ENCODE results near the gene ZNF195.
"Not testable (repeated sequence)": the region's sequence is repeated elsewhere in the genome, so short reads cannot be mapped to it uniquely, and the experiment has no call there.

Gene ZNF195

DNA sequence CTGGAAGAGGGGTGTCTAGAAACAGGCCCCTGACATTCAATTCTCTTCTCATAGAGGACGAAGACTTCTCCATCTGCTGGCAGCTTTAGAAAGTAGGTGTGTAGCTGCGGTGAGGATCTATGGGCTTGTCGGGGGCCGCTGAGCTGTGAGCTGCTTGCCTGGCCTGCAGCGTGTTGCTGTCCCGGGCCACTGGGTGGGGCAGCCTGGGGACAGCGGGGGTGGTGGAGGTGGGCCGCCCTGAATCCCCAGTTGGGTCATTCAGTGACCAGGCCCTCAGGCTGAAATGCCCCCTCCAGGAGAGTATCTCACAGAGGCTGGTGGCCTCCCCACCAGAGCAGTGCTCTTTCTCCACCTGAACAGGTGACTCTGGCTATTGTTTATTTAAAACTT lies 23.9 kb upstream of the ZNF195 start:
- in situ Hi-C loops (cut with MboI; ENCODE audit: low sequenced_read_pairs): not testable (repeated sequence)

DNA sequence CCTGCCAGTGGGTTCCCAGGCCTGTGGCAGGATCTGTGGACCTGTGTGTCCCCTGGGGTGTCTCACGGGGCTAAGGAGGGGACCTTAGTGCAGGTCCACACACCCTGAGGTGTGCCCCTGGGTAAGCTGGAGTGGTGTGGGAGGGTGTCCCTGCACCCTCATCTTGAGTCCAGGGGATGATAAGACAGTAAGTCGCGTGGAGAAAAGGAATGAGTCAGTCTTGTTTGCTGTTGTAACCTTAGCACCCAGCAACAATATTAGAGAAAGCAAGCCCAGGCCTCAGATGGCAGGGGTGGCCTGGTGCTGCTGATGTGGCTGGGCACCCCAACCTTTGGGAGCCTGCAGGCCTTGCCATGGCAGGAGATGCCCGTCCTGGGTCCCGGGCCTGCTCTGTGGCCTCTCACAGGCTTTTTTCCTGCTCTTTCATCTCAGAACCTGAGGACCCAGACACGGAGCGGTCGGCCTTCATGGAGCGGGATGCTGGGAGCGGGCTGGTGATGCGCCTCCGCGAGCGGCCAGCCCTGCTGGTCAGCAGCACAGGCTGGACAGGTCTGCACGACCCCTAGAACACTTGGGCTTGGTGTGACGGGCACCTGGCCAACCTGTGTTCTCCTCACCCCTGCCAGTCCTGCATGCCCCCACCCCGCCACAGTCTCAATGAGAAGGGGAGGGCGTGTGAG lies 23.4 kb upstream of the ZNF195 start:
- in situ Hi-C loops (cut with MboI; ENCODE audit: low sequenced_read_pairs): not testable (repeated sequence)

DNA sequence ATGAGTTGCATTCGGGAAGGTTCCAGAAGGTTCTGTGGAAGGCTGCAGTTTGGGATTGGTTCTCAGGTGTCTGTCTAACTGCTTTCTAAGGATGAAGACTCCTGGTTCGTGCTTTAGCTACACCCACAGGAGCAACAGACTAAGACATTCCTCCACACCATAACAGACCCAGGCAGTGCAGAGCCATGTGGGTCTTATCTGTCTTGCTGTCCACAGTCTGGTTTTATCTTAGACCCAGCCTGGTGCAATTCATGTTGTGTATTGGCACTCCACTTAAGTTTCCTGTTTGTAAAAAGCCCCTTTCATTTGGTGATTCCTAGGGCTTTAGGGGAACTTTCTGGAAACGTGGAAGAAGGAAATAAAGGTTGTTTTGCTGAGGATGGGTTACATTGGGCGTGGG lies 22.1 kb upstream of the ZNF195 start:
- in situ Hi-C loops (cut with MboI; ENCODE audit: low sequenced_read_pairs): not testable (repeated sequence)

DNA sequence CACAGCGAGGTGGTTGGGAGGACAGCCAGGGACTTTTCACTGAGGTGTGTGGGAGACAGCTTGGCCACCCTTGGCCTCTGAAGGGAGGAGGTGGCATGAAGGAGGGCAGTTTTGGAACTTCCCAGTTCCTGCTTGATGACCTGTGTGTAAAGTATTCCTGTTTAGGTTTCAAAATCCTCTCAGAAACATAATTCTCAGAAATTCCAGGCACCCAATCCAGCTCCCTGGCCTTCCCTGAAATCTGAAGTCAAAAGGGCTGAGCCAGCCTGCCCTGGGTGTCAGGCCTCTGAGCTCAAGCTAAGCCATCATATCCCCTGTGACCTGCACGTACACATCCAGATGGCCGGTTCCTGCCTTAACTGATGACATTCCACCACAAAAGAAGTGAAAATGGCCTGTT lies 19.6 kb upstream of the ZNF195 start:
- in situ Hi-C loops (cut with MboI; ENCODE audit: low sequenced_read_pairs): not testable (repeated sequence)

DNA sequence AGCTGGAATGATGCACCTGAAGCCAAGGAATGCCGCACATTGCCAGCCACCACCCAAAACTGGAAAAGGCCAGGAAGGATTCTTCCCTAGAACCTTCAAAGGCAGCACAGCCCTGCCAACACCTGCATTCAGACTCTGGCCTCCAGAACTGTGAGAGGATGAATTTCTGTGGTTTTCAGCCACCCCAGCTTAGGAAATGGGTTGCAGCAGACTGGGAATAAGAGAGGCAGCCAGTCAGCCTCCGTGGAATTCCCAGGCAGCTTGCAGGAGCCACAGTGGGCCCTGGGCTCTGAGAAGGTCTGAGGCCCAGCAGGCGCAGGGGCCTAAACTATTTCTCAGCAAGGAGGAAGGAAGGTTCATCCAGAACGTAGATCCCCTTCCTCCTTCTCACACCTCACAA lies 19.2 kb upstream of the ZNF195 start:
- in situ Hi-C loops (cut with MboI; ENCODE audit: low sequenced_read_pairs): not testable (repeated sequence)

DNA sequence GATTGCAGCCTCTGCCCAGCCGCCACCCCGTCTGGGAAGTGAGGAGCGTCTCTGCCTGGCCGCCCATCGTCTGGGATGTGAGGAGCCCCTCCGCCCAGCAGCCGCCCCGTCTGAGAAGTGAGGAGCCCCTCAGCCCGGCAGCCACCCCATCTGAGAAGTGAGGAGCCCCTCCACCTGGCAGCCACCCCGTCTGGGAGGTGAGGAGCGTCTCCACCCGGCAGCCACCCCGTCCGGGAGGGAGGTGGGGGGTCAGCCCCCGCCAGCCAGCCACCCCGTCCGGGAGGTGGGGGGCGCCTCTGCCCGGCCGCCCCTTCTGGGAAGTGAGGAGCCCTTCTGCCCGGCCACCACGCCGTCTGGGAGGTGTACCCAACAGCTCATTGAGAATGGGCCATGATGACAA lies 18.3 kb upstream of the ZNF195 start:
- in situ Hi-C loops (cut with MboI; ENCODE audit: low sequenced_read_pairs): not testable (repeated sequence)

DNA sequence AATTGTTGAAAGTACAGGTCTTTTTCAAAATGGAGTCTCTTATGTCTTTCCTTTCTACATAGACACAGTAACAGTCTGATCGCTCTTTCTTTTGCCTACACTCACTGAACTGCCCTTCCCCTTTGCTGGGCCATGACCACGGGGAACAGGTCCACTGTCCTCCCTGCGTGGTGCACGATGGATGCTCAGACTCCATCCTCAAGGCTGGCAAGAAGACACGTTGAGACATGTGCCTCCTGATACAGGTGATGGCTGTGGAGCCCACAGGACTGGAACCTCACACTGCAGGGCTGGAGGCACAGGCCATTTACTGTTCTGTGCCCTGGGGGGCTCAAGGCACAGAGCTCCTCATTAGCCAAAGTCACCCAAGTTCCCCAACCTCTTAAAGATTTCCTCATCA lies 16.5 kb upstream of the ZNF195 start:
- in situ Hi-C loops (cut with MboI; ENCODE audit: low sequenced_read_pairs): not testable (repeated sequence)

DNA sequence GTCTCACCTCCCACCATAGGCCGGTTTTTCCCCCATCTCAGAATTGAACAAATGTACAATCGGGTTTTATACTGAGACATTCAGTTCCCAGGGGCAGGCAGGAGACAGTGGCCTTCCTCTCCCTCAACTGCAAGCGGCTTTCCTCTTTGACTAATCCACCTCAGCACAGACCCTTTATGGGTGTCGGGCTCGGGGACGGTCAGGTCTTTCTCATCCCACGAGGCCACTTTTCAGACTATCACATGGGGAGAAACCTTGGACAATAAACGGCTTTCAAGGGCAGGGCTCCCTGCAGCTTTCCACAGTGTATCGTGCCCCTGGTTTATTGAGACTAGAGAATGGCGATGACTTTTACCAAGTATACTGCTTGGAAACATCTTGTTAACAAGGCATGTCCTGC lies 16.0 kb upstream of the ZNF195 start:
- in situ Hi-C loops (cut with MboI; ENCODE audit: low sequenced_read_pairs): not testable (repeated sequence)

DNA sequence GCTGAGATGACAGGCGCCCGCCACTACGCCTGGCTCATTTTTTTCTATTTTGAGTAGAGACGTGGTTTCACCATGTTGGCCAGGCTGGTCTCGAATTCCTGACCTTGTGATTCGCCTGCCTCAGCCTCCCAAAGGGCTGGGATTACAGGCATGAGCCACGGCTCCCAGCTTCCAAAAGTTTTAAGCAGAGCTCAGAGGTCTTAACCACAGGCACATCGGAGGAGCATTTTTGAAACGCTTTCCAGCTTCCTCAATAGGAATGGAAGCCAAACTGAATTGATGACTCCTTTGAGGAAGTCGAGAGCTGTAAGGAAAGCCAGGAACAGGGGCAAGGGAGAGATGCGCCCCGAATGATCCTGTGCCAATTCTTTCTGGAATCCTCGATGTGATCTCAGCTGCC lies 14.5 kb upstream of the ZNF195 start:
- in situ Hi-C loops (cut with MboI; ENCODE audit: low sequenced_read_pairs): not testable (repeated sequence)

DNA sequence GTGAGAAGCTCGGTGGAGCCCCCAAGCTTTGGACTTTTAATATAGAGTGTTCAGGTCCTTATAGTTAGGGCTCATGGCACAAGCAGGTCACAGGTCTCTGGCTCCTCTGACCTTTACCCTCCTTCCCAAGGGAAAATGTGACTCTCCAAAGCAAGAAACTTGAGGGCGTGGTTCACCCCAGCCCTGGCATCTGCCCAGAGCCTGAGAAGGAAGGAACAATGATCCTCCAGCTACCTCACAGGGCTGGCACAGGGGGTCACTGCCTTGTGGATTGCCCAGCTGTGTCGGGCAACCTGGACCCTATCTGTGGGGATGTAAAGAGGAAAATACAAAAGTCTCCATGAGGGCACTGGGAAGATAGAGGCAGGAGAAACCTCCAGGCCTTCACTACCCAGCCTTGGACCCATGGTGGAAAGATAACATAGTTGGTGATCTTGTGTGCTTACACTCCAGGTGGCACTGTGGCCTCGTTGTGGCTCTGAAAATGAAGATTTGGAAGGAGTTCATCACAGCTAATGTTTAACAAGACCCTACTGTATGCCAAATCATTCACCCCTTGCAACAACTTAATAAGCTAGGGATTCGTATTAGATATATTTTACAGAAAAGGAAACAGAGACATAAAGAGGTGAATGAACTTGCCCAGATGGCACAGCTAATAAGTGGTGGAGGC lies 3.8 kb upstream of the ZNF195 start:
- in situ Hi-C loops (cut with MboI; ENCODE audit: low sequenced_read_pairs): no loop called here

DNA sequence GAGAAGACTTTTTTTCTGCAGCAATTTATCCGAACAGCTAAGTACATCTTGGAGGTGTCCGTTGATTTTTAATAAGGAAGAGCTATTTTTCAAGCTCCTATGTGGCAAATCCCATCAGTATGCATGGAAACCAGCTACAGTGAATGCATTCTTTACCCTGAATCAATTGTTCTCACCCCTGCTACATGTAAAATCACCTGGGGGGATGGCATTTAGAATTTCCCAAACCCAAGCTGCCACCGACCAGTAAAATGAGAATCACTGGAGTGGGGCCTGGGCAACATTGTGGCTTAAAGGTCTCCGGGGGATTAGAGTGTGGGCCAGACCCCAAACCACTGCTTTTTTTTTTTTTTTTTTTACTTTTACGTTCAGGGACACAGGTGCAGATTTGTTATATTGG lies 2.8 kb upstream of the ZNF195 start:
- in situ Hi-C loops (cut with MboI; ENCODE audit: low sequenced_read_pairs): no loop called here

DNA sequence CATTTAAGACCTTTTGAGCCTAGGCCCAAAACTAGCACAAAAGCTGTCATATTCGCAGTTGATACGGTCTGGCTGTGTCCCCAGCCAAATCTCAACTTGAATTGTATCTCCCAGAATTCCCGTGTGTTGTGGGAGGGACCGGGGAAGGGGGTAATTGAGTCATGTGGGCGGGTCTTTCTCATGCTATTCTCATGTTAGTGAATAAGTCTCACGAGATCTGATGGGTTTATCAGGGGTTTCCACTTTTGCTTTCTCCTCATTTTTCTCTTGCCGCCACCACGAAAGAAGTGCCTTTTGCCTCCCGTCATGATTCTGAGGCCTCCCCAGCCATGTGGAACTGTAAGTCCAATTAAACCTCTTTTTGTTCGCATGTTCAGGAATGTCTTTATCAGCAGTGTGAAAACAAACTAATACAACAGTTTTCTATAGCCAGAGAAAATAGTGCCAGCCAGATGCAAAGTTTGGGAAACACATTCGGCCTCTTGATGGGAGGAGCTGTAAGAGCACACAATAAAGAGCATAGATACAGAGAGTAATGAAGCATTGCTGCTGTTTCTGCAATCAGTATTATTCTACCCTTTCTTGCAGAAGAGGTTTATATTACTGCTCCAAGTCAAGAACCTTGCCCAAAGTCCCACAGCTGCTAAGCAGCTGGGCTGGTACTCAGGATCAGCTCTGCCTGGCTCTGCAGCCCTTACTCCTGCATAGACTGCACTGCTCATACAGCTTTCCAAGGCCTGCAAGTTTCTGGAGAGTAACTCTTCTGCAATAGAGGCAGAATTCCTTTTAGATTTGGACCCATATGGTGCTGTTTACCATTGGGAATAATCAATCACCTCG lies 2.0 kb upstream of the ZNF195 start:
- in situ Hi-C loops (cut with MboI; ENCODE audit: low sequenced_read_pairs): no loop called here

DNA sequence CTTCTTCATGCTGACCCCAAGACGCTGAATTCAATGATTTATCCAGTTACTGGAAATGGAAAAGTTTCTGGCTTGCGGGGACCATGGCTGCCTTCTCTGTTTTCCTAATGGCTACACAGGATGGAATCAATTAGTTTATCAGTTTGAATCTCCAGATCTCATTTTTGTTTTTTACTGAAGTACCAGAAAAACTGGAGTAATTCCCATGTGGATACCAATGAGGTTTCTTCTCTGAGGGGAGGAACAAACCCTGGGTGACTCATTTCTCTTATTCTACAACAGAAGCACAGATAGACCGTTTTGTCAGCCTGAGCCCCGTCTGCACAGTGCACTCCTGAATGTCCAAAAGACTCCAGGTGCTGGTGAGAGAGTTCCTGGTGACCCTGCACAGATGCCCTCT lies 3.4 kb downstream of the ZNF195 start:
- in situ Hi-C loops (cut with MboI; ENCODE audit: low sequenced_read_pairs): no loop called here

DNA sequence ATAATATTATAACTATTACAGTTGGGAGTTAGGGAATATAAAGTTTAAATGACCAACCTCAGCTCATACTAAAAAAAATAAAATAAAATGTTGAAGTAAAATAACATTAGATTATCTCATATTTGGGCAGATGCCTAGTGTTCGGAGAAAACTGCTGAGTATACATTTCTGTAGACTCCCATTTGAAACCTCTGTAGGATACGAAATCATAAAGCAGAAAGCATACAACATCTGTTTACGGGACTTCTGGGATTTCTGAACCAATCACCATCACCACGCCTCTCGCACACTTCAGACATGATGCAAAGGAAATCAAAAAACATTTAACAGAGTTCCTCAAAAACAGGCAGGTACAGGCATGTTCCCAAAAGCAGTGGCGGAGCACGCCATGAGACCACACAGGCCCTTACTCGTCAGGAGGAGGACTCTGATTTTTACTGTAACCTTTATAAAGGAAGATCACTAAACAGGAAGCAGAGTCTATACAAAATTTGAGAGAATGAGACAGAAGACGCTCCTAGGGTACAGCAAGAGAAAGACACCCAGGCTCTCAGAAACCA lies 8.6 kb downstream of the ZNF195 start:
- in situ Hi-C loops (cut with MboI; ENCODE audit: low sequenced_read_pairs): no loop called here

DNA sequence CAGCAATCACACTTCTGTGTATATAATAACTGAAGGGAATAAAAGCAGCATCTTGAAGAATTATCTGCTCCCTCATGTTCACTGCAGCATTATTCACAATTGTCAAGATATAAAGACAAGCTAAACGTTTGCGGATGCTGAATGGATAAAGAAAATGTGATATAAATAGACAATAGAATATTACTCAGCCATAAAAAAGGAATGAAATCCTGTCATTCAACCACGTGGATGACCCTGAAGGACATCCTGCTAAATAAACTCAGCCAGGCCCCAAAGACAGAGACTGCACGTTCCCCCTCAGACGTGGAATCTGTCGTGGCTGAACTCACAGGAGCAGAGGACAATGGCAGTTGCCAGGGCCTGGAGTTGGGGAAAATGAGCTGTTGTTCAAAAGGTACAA lies 9.6 kb downstream of the ZNF195 start:
- in situ Hi-C loops (cut with MboI; ENCODE audit: low sequenced_read_pairs): no loop called here

DNA sequence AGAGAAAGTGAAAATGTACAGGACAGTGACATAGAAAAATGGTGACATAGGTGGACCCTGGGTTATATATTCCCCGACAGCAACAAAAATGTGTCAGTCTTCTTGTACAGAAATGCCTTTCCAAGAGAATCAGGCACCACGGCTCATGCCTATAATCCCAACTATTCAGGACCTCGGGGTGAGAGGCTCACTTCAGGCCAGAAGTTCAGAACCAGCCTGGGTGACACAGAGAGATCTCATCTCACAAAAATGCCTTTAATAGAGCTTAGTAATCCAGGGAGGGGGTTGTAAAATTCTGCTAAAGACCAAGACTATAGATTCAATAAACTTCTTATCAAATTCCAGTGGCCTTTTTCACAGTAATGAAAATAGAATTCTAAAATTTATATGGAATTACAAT lies 10.7 kb downstream of the ZNF195 start:
- in situ Hi-C loops (cut with MboI; ENCODE audit: low sequenced_read_pairs): no loop called here

DNA sequence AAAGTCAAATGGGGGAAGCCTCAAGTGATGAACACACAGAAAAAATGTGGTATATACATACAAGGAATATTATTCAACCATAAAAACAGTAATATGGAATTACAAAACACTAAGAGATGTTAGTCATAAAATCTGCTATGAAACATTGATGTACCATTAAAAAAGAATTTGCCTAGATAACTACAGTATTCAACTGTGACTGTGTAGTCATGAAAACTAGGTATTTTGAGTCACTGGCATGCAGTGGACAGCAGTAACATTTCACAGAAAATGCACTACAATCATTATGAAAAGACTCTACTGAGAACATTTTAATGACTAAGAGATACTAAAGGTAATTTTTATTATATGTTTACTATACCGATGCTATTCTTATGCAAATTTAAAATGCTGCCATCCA lies 11.7 kb downstream of the ZNF195 start:
- in situ Hi-C loops (cut with MboI; ENCODE audit: low sequenced_read_pairs): no loop called here

DNA sequence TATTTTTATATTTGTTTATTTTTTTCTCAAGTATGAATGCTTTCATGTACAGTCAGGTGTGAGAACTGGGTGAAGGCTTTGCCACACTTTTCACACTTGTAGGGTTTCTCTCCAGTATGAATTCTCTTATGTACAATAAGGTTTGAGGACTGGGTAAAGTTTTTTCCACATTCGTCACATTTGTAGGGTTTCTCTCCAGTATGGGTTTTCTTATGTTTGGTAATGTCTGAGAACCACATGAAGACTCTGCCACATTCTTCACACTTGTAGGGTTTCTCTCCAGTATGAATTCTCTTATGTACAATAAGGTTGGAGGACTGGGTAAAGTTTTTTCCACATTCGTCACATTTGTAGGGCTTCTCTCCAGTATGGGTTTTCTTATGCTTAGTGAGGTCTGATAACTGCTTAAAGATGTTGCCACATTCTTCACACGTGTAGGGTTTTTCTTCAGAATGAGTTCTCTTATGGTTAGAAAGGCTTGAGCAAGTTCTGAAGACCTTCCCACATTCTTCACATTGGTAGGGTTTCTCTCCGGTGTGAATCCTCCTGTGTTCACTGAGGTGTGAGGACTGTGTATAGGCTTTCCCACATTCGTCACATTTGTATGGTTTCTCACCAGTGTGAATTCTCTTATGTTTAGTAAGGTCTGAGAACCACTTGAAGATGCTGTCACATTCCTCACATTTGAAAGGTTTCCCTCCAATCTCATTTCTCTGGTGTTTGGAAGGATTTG lies 19.7 kb downstream of the ZNF195 start:
- in situ Hi-C loops (cut with MboI; ENCODE audit: low sequenced_read_pairs): no loop called here

DNA sequence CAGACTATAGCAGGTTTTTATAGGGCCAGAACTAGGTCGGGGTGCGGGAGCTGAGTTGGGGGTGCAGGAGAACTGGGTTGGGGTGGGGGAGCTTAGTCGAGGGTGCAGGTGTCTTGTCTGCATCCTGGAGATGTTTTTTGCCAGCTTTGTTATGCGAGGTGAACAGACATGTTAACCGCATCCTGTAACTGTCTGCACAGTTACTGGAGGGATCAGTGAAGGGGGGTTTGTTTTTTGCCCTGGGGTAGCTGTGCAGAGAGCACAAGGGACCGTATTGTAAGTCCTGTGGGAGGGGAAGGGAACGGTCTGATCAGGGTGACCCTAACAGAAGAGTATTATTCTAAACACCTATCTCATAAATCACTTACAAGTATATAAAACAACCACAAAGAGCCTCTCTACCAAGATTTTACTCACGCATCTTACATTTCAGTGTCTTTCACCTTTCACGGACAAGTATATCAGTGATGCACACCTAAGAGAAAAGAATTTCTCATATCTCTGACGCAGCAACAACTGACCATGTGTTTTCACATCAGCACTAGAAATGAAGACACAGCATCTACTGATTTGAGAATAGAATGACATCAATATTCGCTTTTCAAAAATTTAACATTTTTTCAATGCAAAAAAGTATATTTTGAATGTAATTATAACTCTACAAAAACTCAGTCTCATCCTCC lies 20.8 kb downstream of the ZNF195 start:
- in situ Hi-C loops (cut with MboI; ENCODE audit: low sequenced_read_pairs): no loop called here

DNA sequence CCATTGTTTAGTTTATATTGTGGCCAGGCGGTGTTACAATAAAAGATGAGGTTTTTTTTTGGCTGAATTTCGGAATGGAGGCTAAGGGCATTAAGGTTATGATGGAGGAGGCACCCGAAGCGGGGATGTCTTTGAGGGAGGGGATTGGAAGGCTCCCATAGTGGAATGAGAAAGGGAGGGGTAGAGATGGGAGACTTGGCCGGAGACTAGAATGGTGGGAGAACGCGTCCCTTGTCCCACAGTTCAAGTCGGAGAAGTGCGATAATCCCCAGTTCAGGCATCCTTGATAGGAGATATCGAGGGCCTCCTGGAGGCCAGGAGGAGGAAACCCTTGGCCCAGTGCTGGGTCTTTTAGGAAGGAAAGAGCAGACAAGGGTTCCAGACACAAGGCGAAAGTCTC lies 21.6 kb downstream of the ZNF195 start:
- in situ Hi-C loops (cut with MboI; ENCODE audit: low sequenced_read_pairs): no loop called here
